Activated CD4-positive, alpha-beta T cell treated with anti-CD3 and anti-CD28 coated beads for 1 hour (primary cell): ENCODE results near the gene NT5C3B.
"Not testable (repeated sequence)": the region's sequence is repeated elsewhere in the genome, so short reads cannot be mapped to it uniquely, and the experiment has no call there.

Source experiments
- DNase-seq: peaks from one replicate; pipeline ENCODE4 v3.0.0-alpha.2; 2020

NT5C3B gene

DNA sequence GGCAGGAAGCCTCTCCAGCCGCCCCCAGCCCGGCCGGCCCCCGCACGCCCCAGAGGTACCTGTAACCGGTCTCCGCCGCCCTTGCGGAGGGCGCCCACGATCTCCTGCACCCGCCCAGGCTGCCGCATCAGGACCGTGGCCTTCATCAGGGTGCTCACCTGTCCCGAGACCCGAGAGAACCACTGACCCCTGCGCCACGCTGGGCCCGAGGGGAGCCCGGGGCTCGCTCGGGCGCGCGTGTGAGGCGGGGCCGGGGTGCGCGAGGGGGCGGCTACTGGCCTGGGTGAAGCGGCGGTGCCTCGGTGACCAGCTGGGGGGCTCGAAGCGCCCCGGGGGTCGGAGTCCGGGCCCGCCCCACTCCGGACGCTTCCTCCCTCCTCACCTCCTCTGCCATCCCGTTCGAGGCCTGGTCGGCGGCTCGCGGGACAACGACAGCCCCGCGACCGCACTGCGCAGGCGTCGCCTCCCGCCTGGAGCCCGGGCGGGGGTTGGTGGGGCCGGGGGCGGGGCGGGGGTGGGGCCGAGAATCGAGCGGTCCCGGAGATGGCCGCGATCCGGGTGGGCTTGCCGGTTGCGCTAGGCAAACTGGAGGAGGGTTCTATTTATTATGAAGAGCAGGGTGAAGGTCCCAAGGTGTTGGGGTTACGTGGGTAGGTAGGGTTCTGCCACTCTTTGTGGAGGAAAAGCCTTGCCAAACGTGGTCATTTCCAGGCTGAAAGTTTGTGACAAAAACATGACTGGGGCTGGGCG, at the start of gene NT5C3B:
Gene NT5C3B (minus strand): TSS at position 433 of the 750 bp plus-strand sequence. CDS start 39 bp downstream, at position 394.
- peak; percentile 39 for DNase-seq

DNA sequence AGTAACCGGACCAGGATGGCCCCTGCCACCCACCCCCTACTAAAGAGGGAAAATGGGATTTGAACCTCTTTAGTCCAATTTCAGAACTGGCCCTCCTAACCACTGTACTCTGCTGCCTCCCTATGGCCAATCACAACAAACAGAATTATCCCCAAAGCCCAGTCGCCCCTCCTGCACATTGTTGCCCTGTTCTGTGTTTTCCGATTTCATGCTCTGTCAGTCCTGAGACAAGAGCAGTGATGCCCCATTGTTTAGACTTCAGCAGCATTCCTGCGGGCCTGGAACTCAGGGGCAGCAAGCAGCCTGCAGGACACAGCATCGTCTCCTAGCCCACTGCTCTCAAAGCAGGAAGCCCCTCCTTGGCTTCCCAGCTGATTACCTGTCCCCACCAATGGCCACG, 49.7 kb upstream of the NT5C3B start:
- DNase-seq = no peak

DNA sequence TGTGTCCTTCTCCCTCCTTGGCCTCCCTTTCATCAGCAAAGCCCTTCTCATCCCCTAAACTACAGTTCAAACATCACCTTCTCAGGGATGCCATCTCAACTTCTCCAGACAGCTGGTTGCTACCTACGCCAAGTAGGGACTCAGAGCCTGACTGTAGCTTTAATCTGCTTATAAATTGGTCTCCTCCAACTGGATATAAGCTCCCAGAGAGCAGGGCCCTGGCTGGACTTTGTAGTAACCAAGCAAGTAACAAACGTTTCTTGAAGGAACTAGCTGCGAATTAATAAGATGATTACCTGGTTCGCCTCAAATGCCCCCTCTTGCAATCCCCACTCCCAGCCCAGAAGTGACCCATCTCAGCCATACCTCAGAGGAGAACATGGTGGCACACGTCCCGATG, 46.7 kb upstream of the NT5C3B start:
- DNase-seq = no peak

DNA sequence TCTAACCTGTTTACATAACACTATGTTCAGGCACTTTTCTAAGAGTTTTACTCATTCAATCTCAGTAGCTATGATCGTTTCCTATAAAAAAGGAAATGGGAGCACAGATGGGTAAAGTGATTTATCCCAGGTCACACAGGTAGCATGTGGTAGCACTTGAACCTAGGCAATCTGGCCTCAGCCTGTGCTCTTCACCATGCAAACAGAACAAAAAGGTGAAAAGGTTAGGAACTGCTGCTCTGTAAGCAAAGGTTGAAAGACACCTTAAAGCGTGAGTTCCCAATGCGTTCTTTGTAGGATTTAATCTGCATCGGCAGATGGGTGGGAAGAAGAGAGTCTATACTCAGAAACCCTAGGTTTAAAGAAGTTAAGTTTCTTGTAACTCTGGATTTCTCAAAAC, 44.1 kb upstream of the NT5C3B start:
- DNase-seq = no peak

DNA sequence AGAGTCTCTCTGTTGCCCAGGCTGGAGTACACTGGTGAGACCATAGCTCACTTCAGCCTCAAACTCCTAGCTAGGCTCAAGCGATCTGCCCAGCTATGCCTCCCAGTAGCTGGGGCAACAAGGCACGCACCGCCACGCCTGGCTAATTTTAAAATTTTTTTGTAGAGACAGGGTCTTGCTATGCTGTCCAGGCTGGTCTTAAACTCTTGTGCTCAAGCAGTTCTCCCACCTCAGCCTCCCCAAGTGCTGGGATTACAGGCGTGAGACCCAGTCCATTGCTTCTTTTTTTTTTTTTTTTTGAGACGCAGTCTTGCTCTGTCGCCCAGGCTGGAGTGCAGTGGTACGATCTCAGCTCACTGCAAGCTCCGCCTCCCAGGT, 38.2 kb upstream of the NT5C3B start:
- not testable (repeated sequence) for DNase-seq

DNA sequence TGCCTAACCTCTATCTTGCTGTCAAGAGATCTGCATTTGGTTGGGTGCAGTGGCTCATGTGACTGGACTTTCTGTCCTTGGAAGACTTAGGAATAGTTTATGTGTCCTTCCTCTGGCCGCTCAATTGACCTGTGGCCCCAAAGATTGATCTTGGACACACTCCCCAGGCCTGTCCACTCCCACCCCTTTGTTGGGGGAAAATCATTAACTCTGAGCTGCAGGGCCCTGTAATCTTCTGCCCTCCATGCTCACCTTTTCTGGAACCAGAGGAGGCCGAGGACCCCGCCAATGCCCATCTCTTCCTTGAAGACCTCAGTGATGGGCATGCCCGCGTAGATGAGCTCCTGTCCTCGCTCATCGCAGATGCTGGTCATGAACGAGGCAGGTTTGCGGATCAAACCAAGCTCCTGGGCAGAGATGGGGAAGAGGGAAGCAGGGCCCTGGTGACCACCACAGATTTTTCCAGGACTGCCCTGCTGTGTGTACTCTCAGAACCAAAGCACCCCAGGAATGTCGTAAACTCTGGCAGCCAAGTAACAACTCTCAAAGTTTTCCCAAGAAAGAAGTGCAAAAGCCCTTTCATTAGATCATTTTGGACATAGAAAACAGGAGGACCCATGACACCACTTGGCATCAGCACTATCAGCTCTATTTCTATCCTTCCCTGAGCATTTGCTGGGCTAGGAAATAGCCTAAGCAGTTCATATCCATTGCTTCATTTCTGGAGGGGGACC, 37.7 kb upstream of the NT5C3B start:
- no peak for DNase-seq

DNA sequence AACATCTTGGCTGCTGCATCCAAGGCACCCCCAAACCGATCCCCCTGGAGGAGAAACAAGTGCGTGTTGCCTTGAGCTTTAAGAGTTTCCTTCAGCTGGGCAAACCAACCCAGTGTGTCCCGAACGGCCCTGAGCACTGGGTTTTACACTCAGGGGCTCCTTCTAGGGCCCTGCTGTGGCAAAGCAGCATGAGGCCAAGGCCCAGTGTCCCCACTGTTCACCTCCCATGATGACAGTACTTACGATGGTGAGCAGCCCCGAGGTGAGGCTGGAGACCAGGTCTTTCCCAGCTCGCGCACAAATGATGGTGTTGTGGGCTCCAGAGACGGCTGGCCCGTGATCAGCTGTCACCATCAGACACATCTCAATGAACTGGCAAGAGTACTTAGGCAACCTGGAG, 35.8 kb upstream of the NT5C3B start:
- no peak for DNase-seq

DNA sequence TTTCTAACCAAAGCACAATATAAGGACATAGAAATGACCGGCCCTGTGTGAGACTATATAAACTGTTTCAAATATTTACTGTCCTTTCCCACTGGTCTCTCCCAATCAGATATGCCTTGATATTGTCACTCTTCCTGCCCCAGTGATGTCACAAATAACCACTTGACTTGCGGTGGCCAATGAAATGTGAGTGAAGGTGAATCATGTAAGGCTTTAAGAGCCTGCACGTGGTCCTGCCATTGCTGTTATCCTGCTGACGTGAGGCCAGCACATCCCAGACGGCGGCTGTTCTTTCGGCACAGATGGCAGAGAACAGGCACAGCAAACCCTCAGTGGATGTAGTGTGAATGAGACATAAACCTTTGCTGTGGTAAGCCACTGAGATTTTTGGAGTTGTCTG, 34.6 kb upstream of the NT5C3B start:
- no peak for DNase-seq

DNA sequence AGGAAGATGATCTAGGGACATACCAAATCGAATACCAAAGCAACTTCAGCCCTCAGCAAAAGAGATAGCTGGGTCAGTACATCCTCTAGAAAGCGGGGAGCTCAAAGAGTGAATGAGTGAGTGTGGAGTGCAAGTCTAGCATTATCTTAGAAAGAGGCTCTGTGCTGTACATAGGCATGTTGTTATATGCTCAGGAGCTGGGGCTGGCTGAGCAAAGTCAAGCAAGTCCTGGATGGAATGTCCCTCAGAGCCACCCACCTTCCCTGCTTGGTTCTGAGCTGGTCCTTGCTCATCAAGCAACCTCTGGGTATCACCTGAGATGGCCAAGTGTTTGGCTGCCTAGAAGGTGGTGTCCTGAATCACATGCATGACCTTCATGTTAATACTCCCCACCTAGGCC, 34.1 kb upstream of the NT5C3B start:
- DNase-seq = no peak

DNA sequence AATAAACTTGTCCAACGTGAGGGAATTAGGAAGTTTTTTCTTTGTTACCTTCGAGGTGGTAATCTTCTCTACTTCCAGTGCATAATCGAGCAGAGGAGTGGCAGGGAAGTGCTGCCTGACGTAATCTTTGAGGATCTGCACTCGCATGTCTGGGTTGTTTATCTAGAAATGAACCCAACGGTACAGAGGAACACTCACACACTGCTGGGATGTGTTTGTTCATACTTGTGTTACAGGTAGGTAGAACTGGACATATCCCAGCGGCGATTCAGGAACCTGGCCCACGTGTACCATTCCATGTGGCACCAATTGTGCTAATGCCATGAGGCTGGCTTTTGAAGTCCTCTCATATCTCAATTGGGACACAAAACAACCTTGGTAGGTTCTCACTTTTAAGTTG, 33.4 kb upstream of the NT5C3B start:
- no peak for DNase-seq

DNA sequence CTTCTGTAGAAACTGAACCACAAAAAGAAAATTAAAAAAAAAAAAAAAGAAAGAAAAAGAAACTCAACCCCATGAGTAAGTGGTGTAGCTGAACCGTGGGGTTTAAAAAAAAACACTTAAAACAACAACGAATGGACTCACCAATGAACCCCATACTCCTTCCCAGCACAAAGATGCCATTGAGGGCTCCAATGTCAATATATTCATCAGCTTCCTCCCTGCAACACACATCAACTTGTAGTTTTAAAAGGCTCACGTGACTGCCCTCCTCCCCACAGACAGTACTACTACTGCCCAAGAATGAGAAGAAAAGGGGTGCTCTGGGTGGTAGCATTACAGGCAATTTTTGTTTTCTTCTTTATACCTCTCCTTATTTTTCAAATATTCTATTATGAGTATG, 32.5 kb upstream of the NT5C3B start:
- no peak for DNase-seq

DNA sequence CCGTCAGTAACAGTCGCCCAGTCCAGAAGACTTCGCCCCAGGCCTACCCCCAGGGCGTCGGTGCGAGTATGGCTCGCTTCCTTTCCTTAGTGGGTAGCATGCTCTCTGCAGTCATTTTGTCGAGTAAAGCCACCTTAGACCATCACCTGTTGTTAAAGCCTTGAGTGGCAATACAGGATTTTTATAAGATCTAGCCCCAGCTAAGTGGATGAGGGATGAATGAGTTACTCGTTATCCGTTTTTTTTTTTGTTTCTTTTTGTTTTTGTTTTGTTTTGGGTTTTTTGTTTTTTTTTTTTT, 29.5 kb upstream of the NT5C3B start:
- DNase-seq = no peak

DNA sequence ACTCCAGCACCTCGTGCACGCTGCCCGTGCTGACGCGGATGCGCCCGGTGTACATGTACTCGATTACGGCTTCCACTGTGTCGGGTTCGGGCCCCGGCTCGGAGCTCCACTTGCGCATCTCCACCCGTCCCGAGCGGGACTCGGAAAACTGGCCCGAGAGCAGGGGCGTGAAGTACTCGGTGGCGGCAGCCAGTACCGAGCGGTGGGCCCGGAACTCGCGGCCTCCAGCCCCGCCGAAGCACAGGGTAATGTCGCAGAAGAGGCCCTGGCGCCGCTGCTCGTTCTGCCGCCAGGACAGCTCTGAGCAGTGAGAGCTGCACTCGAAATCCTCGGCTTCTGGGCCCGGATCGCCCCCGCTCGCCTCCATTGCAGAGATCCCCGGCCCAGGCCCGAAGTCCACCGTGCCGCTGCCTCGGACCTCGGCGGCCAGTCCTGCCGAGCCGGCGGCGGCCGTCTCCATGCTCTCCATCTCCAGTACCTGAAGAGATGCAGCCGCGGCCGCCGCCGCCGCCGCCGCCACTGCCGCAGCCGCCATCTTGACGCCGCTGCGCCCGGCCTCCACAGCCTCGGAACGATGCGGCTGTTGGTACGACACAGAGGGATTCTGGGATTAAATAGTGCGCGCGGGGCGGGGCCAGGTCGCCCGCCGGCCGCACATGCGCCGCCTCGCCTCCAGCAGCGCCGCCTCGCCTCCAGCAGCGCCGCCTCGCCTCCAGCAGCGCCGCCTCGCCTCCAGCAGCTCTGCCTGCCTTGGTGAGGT, 29.0 kb upstream of the NT5C3B start, which contains the start of gene KLHL11:
Gene KLHL11 (minus strand): TSS at position 588 of the 760 bp plus-strand sequence. CDS start 53 bp downstream, at position 535.
- peak; percentile 79 for DNase-seq

DNA sequence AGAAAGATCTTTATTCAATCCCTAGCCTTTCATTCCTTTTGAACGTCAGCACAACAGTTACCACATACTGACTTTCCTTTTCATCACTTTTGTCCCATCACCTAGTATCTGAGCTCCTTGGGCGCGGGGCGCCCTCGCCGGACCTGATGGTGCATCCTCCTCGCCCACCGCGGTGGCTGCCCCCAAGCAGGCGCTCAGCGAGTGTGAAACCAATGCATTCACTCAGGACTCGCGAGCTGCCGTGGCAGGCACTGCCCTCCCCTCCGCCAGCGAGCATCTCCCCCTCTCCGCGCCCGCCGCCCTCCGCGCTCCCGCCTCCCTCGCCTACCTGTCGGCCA, 28.4 kb upstream of the NT5C3B start:
- no peak for DNase-seq

DNA sequence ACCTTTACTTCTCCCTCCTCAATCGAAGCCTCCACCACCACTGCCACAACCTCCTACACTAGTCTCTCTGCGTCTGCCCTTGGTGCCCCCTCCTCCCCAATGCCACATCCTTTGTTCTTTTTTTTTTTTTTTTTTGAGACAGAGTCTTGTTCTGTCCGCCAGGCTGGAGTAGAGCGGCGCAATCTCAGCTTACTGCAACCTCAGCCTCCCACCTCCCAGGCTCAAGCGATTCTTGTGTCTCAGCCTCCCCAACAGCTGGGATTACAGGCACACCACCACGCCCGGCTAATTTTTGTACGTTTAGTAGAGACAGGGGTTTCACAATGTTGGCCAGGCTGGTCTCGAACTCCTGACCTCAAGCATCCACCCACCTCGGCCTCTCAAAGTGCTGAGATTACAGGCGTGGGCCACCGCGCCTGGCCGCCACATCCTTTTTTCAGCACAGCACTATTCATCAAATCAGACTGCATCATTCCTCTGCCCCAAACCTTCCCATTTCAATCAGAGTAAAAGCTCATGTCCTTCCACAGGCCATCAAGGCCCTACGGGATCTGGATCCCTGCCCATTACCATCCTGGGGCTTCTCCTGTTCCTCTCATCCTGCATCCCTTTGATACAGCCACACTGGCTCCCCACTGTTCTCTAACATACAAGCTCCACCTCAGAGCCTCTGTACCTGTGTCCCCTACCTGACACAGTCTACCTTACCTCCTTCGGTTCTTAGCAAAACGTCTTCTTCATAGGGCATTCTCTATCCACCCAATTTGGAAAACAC, 27.2 kb upstream of the NT5C3B start:
- no peak for DNase-seq

DNA sequence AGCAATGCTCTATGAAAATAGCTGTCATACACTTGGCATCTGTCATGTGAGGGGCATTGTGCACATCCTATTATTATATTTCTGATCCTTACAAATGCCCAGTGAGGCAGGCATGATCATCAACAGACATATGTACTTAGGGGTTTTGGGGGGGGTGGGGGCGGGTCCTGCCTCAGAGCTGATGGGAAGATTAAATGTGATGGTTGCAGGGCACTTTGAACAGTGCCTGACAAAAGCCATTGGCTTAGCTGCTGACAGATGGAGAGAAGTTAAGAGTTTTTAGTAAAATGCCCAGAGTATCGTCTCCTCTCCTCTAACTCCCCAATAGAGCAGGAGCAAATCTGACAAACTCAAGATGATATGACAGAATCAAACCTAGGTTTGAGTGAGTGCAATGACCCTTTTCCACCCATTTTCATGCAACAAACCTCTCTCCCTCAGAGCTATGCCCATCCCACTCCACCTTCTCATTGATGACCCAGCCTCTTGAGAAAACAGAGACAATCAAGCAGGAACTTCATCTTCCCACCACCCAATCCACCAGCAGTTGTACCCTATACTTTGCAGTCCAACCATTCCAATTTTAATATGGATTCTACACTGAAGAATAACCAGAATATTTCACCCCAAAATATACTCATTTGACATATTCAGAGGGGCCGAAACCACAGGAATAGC, 24.4 kb upstream of the NT5C3B start:
- DNase-seq = no peak

DNA sequence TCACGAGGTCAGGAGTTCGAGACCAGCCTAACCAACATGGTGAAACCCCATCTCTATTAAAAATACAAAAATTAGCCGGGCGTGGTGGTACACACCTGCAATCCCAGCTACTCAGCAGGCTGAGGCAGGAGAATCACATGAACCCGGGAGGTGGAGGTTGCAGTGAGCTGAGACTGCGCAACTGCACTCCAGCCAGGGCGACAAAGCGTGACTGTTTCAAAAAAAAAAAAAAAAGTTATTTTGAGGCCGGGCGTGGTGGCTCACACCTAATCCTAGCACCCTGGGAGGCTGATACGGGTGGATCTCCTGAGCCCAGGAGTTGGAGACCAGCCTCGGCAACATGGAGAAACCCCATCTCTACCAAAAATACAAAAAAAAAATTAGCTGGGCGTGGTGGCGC, 15.3 kb upstream of the NT5C3B start:
- not testable (repeated sequence) for DNase-seq

DNA sequence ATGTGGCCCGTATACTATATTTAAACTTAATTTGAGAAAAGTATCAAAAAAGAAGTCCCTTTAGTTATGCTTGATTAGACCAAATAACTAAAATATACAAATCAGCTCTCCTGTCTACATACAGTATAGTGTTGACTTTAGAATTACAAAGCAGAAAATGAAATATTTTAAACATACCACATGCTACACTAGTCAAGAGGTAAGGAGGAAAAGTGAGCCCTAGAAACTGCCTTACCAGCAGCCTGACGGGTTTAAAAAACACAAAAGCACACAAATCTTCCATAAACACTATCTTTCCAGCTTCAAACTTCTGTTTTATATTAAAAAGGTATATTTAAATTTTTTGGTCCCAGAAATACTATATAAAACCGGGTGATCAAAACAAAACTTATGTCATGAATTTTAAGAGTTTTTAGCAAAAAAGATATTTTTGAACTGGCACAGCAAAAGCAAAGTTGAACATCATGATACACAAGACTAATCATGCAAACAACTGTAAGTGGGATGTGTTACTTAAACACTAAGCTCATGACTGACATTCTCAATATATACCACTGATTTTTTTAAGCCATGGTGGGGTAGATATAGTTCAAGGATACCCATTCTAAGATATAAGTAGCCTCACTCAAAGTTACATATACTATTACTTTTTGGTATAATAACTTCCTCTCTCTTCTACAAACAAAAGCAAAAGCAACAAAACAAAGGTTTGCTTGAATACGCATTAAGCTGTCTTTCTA, 13.4 kb upstream of the NT5C3B start:
- DNase-seq = no peak

DNA sequence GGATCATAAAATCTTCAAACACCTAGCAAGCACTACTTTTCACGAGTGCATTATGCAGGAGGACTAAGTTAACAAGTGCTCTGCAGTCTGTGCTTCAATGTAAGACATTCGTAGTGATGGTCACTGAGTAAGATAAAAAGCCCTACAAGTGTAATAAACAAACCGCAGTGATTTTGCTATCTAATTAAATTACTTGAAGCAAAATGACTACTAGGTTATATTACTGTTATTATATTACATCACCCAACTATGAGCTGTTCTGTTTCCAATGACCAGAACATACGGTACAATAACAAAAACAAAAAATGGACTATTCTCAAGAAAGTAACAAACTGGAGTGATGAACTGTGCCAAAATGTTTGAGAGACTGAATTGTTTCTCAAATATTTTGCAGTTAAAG, 12.8 kb upstream of the NT5C3B start:
- DNase-seq = no peak

DNA sequence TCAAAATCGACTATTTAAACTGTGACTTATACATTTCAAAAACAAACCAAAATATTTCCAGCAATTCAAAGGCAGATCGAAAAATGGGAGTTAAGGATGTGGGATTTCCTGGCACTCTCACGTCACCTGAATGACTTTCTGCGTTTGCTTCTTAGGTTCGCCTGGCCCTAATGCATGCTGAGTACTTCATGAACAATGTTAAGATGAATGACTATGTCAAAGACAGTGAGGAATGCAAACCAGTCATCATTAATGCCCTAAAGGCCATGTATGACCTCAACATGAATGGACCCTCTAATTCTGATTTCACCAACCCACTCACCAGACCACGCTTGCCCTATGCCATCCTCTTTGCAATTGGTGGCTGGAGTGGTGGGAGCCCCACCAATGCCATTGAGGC, 8.9 kb upstream of the NT5C3B start:
- no peak for DNase-seq

DNA sequence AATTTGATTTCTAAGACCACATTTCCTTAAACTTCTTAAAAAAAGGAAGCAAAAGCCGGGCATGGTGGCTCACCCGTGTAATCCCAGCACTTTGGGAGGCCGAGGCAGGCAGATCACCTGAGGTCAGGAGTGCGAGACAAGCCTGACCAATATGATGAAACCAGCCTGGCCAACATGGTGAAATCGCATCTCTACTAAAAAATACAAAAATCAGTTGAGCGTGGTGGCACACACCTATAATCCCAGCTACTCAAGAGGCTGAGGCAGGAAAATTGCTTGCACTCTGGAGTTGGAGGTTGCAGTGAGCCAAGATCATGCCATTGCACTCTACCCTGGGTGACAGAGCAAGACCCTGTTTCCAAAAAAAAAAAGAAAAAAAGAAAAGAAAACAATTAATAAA, 4.7 kb upstream of the NT5C3B start:
- not testable (repeated sequence) for DNase-seq

DNA sequence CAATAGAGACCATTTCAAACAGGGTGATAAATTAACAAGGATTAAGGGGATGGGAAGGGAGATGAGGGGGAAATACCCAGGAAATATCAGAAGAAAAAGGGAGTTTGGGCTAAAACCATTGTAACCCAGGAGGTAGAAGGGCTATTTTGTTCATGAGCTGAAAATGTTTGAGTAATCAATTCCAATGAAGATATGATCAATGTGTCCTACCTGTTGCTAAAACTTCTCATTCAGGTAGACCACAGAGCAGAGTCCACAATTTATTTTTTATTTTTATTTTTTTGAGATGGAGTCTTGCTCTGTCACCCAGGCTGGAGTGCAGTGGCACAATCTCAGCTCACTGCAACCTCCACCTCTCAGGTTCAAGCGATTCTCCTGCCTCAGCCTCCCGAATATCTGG, 3.4 kb upstream of the NT5C3B start:
- DNase-seq = not testable (repeated sequence)
